DOHH2 (cell line): ENCODE results near the gene ITPKB.

Source experiments
- CTCF ChIP-seq: fragments of 200-600 bp; sonication (generic); IDR thresholded peaks from one replicate; pipeline ENCODE4 v1.5.1; 2014; ENCODE audit warnings: antibody characterized with exemption, mild to moderate bottlenecking, low read depth, low read length; ENCODE audit not compliant: poor library complexity, severe bottlenecking
- EZH2phosphoT487 ChIP-seq: fragments of 200-600 bp; sonication (generic); IDR thresholded peaks from 2 replicates; pipeline ENCODE4 v1.6.1; 2017; ENCODE audit warnings: borderline replicate concordance, mild to moderate bottlenecking, antibody characterized with exemption, low read length, moderate library complexity, mixed read lengths

- TF ChIP-seq CTCF (no peak), EZH2phosphoT487 (no peak)
Observed at GRCh38 chr1:226627050-226627755, 111.9 kb downstream of the ITPKB start.
